ENCODE results near the gene LAG3.
A peak's percentile ranks its signal among the peaks of the same experiment; 100 is the strongest.

The LAG3 gene

DNA sequence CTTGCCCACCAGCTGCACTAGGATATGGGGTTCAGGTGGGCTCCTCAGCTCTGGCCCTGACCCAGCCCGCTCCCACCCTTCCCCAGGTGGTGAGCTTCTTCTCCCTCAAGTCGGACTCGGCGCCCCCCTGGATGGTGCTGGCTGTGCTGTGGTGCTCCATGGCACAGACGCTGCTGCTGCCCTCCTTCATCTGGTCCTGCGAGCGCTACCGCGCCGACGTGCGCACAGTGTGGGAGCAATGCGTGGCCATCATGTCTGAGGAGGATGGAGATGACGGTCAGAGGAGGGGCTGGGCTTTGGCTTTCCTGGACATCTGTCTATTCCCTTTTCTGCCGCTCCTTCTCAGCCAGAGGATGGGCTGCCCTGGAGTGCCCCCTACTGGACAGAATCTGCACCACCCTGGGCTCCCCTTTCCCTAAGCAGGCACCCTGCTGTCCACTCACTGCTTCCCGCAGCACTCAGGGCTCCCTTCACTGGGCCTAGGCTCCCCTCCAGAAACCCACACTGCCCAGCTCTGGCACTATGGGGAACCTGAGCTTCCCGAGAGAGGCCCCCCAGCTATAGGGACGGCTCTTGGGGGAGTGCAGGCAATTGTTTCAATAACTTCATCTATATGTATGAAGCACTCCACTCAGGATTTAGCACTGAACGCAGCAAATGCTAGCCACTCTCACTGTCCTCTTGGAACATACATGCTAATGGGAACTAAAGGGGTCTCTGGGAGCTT lies 53.2 kb downstream of the LAG3 start:
- Histone ChIP-seq H3K4me3 (ENCODE audit: low read length, poor library complexity, severe bottlenecking) (no peak overlapping the region), H3K36me3 (ENCODE audit: insufficient read depth, low read length) (no peaks in the 10 kb centered on the region), H3K9me2 (replicated peaks; ENCODE audit: low read depth, low read length) (no peaks in the 10 kb centered on the region), H3K4me1 (ENCODE audit: insufficient read depth, low read length, poor library complexity, severe bottlenecking) (peaks cover 33% of the 10 kb centered on the region), H3K79me2 (ENCODE audit: insufficient read depth, low read length) (peaks cover 25% of the 10 kb centered on the region; the same call in 1 of the 2 replicates), H3K9ac (ENCODE audit: low read depth, low read length, poor library complexity, severe bottlenecking) (no peak overlapping the region), H4K20me1 (ENCODE audit: insufficient read depth, low read length, poor library complexity, severe bottlenecking) (no peaks in the 10 kb centered on the region), H3K9me3 (ENCODE audit: insufficient read depth, low read depth, low read length) (no peaks in the 10 kb centered on the region), H3K4me2 (ENCODE audit: low read depth, low read length, poor library complexity, severe bottlenecking) (no peak overlapping the region), H3K27me3 (ENCODE audit: insufficient read depth, low read length, poor library complexity, severe bottlenecking) (no peaks in the 10 kb centered on the region), H3F3A (ENCODE audit: low read depth) (no peaks in the 10 kb centered on the region), H2AFZ (ENCODE audit: low read length) (no peak overlapping the region)
- TF ChIP-seq EZH2phosphoT487 (IDR thresholded peaks at IDR 0.05; ENCODE audit: borderline replicate concordance) = no peak
- TF ChIP-seq, protein P1, sequence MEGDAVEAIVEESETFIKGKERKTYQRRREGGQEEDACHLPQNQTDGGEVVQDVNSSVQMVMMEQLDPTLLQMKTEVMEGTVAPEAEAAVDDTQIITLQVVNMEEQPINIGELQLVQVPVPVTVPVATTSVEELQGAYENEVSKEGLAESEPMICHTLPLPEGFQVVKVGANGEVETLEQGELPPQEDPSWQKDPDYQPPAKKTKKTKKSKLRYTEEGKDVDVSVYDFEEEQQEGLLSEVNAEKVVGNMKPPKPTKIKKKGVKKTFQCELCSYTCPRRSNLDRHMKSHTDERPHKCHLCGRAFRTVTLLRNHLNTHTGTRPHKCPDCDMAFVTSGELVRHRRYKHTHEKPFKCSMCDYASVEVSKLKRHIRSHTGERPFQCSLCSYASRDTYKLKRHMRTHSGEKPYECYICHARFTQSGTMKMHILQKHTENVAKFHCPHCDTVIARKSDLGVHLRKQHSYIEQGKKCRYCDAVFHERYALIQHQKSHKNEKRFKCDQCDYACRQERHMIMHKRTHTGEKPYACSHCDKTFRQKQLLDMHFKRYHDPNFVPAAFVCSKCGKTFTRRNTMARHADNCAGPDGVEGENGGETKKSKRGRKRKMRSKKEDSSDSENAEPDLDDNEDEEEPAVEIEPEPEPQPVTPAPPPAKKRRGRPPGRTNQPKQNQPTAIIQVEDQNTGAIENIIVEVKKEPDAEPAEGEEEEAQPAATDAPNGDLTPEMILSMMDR (conservative IDR thresholded peaks at IDR 0.05; ENCODE audit: low read length) = peak; percentile 84

DNA sequence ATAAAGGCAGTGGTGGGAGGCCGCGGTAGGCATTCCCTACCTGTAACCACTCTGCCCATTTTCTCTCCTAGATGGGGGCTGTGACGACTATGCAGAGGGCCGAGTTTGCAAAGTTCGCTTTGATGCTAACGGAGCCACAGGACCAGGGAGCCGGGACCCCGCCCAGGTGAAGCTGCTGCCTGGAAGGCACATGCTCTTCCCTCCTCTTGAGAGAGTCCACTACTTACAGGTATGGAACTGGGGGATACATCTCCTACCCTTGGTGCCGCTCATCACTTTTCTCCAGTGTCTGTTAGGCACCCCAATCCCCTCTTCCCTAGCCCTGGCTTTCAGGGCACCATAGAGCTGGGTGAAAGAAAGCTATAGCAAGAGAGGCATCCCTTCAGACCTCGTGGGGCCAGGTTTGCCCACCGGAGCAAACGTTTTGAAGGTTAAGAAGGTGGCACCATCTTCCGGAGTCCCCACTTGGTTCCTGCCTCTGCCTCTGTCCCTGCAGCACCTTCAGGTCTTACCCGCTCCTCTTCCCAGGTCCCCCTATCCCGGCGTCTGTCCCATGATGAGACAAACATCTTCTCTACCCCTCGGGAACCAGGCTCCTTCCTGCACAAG lies 53.9 kb downstream of the LAG3 start:
- H3K9ac ChIP-seq (ENCODE audit: low read depth, low read length, poor library complexity, severe bottlenecking) = no peak overlapping the region
- H3K9me2 ChIP-seq (replicated peaks; ENCODE audit: low read depth, low read length) = no peaks in the 10 kb centered on the region
- H3K36me3 ChIP-seq (ENCODE audit: insufficient read depth, low read length) = no peaks in the 10 kb centered on the region
- peaks cover 28% of the 10 kb centered on the region for H3K4me1 ChIP-seq (ENCODE audit: insufficient read depth, low read length, poor library complexity, severe bottlenecking)
- no peak overlapping the region for H3K4me3 ChIP-seq (ENCODE audit: low read length, poor library complexity, severe bottlenecking)
- no peaks in the 10 kb centered on the region for H3K27me3 ChIP-seq (ENCODE audit: insufficient read depth, low read length, poor library complexity, severe bottlenecking)
- H3K9me3 ChIP-seq (ENCODE audit: insufficient read depth, low read depth, low read length) = no peaks in the 10 kb centered on the region
- no peaks in the 10 kb centered on the region for H4K20me1 ChIP-seq (ENCODE audit: insufficient read depth, low read length, poor library complexity, severe bottlenecking)
- H3F3A ChIP-seq (ENCODE audit: low read depth) = no peaks in the 10 kb centered on the region
- TF ChIP-seq, protein P1 (conservative IDR thresholded peaks at IDR 0.05; ENCODE audit: low read length) = no peak
- TF ChIP-seq EZH2phosphoT487 (IDR thresholded peaks at IDR 0.05; ENCODE audit: borderline replicate concordance) = no peak
- H3K4me2 ChIP-seq (ENCODE audit: low read depth, low read length, poor library complexity, severe bottlenecking) = no peak overlapping the region
- H2AFZ ChIP-seq (ENCODE audit: low read length) = no peak overlapping the region
- peaks cover 25% of the 10 kb centered on the region; the same call in 1 of the 2 replicates for H3K79me2 ChIP-seq (ENCODE audit: insufficient read depth, low read length)

DNA sequence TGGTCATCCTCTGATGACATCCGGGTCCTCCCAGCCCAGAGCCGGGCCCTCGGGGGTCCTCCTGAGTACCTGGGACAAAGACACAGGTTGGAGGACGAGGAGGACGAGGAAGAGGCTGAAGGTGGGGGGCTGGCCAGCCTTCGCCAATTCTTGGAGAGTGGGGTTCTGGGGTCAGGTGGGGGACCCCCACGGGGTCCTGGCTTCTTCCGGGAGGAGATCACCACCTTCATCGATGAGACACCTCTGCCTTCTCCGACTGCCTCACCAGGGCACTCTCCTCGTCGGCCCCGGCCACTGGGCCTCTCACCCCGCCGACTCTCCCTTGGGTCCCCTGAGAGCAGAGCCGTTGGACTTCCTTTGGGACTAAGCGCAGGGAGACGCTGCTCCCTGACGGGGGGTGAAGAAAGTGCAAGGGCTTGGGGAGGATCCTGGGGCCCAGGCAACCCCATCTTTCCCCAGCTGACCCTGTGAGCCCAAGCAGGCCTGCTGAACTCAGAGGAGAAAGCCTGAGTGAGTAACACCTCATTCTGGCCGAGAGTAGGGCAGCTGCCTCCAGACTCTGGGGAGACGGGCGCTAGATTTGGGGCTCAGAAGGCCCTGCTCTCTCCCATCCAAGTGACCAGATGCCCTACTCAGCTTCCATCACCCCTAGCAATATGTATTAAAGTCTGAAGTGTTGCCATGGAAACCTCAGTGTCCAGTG lies 54.6 kb downstream of the LAG3 start:
- H3K9me3 ChIP-seq (ENCODE audit: insufficient read depth, low read depth, low read length) = no peaks in the 10 kb centered on the region
- H3K27me3 ChIP-seq (ENCODE audit: insufficient read depth, low read length, poor library complexity, severe bottlenecking) = no peaks in the 10 kb centered on the region
- no peak overlapping the region for H2AFZ ChIP-seq (ENCODE audit: low read length)
- H4K20me1 ChIP-seq (ENCODE audit: insufficient read depth, low read length, poor library complexity, severe bottlenecking) = no peaks in the 10 kb centered on the region
- H3K4me1 ChIP-seq (ENCODE audit: insufficient read depth, low read length, poor library complexity, severe bottlenecking) = peaks cover 24% of the 10 kb centered on the region
- peak overlapping the region; percentile 77 for H3K4me2 ChIP-seq (ENCODE audit: low read depth, low read length, poor library complexity, severe bottlenecking)
- no peaks in the 10 kb centered on the region for H3F3A ChIP-seq (ENCODE audit: low read depth)
- H3K36me3 ChIP-seq (ENCODE audit: insufficient read depth, low read length) = no peaks in the 10 kb centered on the region; the same call in 1 of the 2 replicates
- H3K9me2 ChIP-seq (replicated peaks; ENCODE audit: low read depth, low read length) = no peaks in the 10 kb centered on the region
- TF ChIP-seq, protein P1 (conservative IDR thresholded peaks at IDR 0.05; ENCODE audit: low read length) = no peak
- no peak for TF ChIP-seq EZH2phosphoT487 (IDR thresholded peaks at IDR 0.05; ENCODE audit: borderline replicate concordance)
- H3K9ac ChIP-seq (ENCODE audit: low read depth, low read length, poor library complexity, severe bottlenecking) = peak overlapping the region; percentile 53
- H3K79me2 ChIP-seq (ENCODE audit: insufficient read depth, low read length) = peaks cover 25% of the 10 kb centered on the region; the same call in 1 of the 2 replicates
- H3K4me3 ChIP-seq (ENCODE audit: low read length, poor library complexity, severe bottlenecking) = peak overlapping the region; percentile 55

All from Loucy (cell line).